Mesenchymal stem cell (in vitro differentiated cells and primary cell): ENCODE measurements around the gene C1orf174.

Experiments used
- DNase-seq: peaks from one replicate; pipeline ENCODE4 v3.0.0-alpha.2; 2013
- H2AFZ ChIP-seq: one replicate; pipeline ENCODE4 v1.6.1; 2013; ENCODE audit warnings: low read depth, mild to moderate bottlenecking, control low read depth, inconsistent platforms, low read length, moderate library complexity
- H2AK5ac ChIP-seq: 2 replicates; pipeline ENCODE4 v1.6.1; 2013; ENCODE audit warnings: low read length, moderate library complexity, mild to moderate bottlenecking, inconsistent platforms; ENCODE audit not compliant: severe bottlenecking
- H2BK120ac ChIP-seq: one replicate; pipeline ENCODE4 v1.6.1; 2013; ENCODE audit warnings: low read depth, mild to moderate bottlenecking, inconsistent platforms, low read length, moderate library complexity
- H2BK12ac ChIP-seq, 2 experiments: one replicate each; pipeline ENCODE4 v1.6.1; 2013; ENCODE audit warnings: inconsistent platforms in 2 of 2, low read length in 2 of 2, mild to moderate bottlenecking in 2 of 2, moderate library complexity in 2 of 2, control low read depth in 1 of 2
- H2BK15ac ChIP-seq: one replicate; pipeline ENCODE4 v1.6.1; 2013; ENCODE audit warnings: mild to moderate bottlenecking, low read depth, inconsistent platforms; ENCODE audit not compliant: poor library complexity, severe bottlenecking
- H2BK5ac ChIP-seq: 2 replicates; pipeline ENCODE4 v1.6.1; 2013; ENCODE audit warnings: low read depth, mild to moderate bottlenecking, low read length, control low read depth, inconsistent platforms; ENCODE audit not compliant: poor library complexity, severe bottlenecking
- H3K14ac ChIP-seq, 2 experiments: one replicate each; pipeline ENCODE4 v1.6.1; 2013; ENCODE audit warnings: inconsistent platforms in 2 of 2, low read length in 2 of 2, control low read depth in 1 of 2, mild to moderate bottlenecking in 1 of 2, moderate library complexity in 1 of 2
- H3K18ac ChIP-seq, 2 experiments: one replicate each; pipeline ENCODE4 v1.6.1; 2013; ENCODE audit warnings: inconsistent platforms in 2 of 2, low read length in 2 of 2, control low read depth in 1 of 2, low read depth in 1 of 2, mild to moderate bottlenecking in 1 of 2
- H3K23ac ChIP-seq, 2 experiments: one replicate each; pipeline ENCODE4 v1.6.1; 2013; ENCODE audit warnings: inconsistent platforms in 2 of 2, low read length in 2 of 2, mild to moderate bottlenecking in 2 of 2, moderate library complexity in 2 of 2, control low read depth in 1 of 2
- H3K27ac ChIP-seq: 2 replicates; pipeline ENCODE4 v1.5.1; 2013; ENCODE audit warnings: mild to moderate bottlenecking, moderate library complexity, low read length, control low read depth, inconsistent platforms; ENCODE audit not compliant: poor library complexity, severe bottlenecking
- H3K27me3 ChIP-seq, 2 experiments: 2 replicates each; pipeline versions ENCODE4 v1.6.1 to v1.7.0; 2013; ENCODE audit warnings: low read length in 2 of 2, mild to moderate bottlenecking in 2 of 2, moderate library complexity in 2 of 2, control low read depth in 1 of 2, inconsistent platforms in 1 of 2; ENCODE audit not compliant: control insufficient read depth in 1 of 2, insufficient read depth in 1 of 2
- H3K36me3 ChIP-seq, 2 experiments: 2 replicates each; pipeline versions ENCODE4 v1.6.1 to v1.7.0; 2013; ENCODE audit warnings: low read length in 2 of 2, control low read depth in 1 of 2, inconsistent platforms in 1 of 2, low read depth in 1 of 2, mild to moderate bottlenecking in 1 of 2; ENCODE audit not compliant: insufficient read depth in 2 of 2, control insufficient read depth in 1 of 2
- H3K4ac ChIP-seq, 2 experiments: one replicate each; pipeline ENCODE4 v1.6.1; 2013; ENCODE audit warnings: inconsistent platforms in 2 of 2, low read length in 2 of 2, mild to moderate bottlenecking in 2 of 2, moderate library complexity in 2 of 2, control low read depth in 1 of 2, low read depth in 1 of 2
- H3K4me1 ChIP-seq: 2 replicates; pipeline ENCODE4 v1.6.1; 2013; ENCODE audit warnings: low read depth, low read length, control low read depth; ENCODE audit not compliant: control insufficient read depth, insufficient read depth
- H3K4me2 ChIP-seq: 2 replicates; pipeline ENCODE4 v1.6.1; 2013; ENCODE audit warnings: low read length, mild to moderate bottlenecking, inconsistent platforms; ENCODE audit not compliant: poor library complexity, severe bottlenecking
- H3K4me3 ChIP-seq, 2 experiments: 2 replicates each; pipeline versions ENCODE4 v1.5.1 to v1.7.0; 2013; ENCODE audit warnings: low read length in 2 of 2, mild to moderate bottlenecking in 2 of 2, control low read depth in 1 of 2, low read depth in 1 of 2; ENCODE audit not compliant: insufficient read depth in 1 of 2
- H3K79me1 ChIP-seq: replicated peaks from 2 replicates; pipeline ENCODE4 v1.6.1; 2013; ENCODE audit warnings: mild to moderate bottlenecking, control low read depth, low read length, inconsistent platforms; ENCODE audit not compliant: poor library complexity, severe bottlenecking
- H3K9ac ChIP-seq: 2 replicates; pipeline ENCODE4 v1.7.0; 2013; ENCODE audit warnings: mild to moderate bottlenecking, low read length, moderate library complexity
- H3K9me3 ChIP-seq: 2 replicates; pipeline ENCODE4 v1.7.0; 2013; ENCODE audit warnings: mild to moderate bottlenecking, low read length; ENCODE audit not compliant: control insufficient read depth
- H4K8ac ChIP-seq: one replicate; pipeline ENCODE4 v1.6.1; 2013; ENCODE audit warnings: inconsistent platforms, mild to moderate bottlenecking, low read length, moderate library complexity
- H4K91ac ChIP-seq: one replicate; pipeline ENCODE4 v1.6.1; 2013; ENCODE audit warnings: mild to moderate bottlenecking, low read length, inconsistent platforms
- WGBS: methylation state at CpG from one replicate; pipeline ENCODE4 v1.1.7; 2013; ENCODE audit warnings: mixed read lengths; 5-methylcytosine and 5-hydroxymethylcytosine counted together

Gene C1orf174

DNA sequence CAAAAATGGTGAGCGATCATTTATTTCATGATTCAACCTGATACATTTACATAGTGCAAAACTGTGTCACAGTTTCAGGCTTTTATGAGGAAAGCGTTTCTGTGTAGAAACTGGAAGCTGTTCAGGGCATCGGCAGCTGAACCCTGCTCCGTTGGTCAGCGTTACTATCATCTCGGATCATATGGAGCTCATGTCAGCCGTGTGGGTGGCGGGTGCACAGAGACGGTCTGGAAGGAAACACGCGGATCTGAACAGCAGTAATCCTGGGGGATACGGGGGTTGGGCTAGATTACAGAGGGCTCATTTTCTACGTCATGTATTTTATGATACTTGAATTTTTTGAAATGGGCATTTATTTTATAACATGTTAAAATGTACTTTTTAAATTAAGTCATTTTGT is 15.1 kb downstream of the C1orf174 start:
- Histone ChIP-seq H2BK120ac (no peak overlapping the region), H3K27me3 (no peaks in the 10 kb centered on the region), H2BK12ac (no peak overlapping the region), H3K4me3 (no peak overlapping the region), H3K14ac (no peak overlapping the region), H3K36me3 (peaks cover 52 to 56% of the 10 kb centered on the region in 2 experiments), H2AFZ (no peak overlapping the region), H2BK15ac (no peak overlapping the region), H2BK5ac (no peak overlapping the region), H4K8ac (no peak overlapping the region), H3K4ac (no peak overlapping the region), H3K4me2 (no peak overlapping the region), H3K27ac (no peak overlapping the region), H3K79me1 (peaks cover 16% of the 10 kb centered on the region), H3K9ac (no peak overlapping the region), H2AK5ac (no peak overlapping the region), H3K23ac (no peak overlapping the region), H3K4me1 (peaks cover 2% of the 10 kb centered on the region), H3K9me3 (no peaks in the 10 kb centered on the region), H4K91ac (no peak overlapping the region), H3K18ac (no peak overlapping the region)
- no peak for DNase-seq
- 95% methylated on average over 12 of the region's 13 CpGs for WGBS

DNA sequence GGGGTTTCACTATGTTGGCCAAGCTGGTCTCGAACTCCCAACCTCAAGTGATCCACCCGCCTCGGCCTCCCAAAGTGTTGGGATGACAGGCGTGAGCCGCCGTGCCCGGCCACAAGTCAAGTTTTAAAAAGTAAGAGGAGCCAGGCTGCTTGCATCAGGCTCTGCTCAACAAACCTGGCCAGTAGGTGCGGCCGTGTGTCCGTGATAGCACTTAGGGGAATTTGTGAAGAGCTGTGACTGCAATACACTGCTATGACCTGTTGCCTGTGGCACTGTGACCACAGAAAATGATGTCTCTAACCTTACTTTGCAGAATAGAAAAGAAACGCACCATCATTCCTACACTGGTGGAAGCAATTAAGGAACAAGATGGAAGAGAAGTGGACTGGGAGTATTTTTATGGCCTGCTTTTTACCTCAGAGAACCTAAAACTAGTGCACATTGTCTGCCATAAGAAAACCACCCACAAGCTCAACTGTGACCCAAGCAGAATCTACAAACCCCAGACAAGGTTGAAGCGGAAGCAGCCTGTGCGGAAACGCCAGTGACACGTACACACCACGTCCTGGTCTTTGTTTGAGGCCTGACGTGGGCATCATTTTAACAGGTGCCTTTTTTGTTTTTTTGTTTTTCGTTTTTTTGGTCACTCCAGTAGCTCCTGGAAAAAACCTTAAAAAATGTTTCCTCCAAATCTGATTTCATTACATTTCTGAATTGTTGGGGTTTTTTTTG is 16.7 kb downstream of the C1orf174 start:
- Histone ChIP-seq H4K91ac (no peak overlapping the region), H3K18ac (no peak overlapping the region), H3K4me1 (peaks cover 2% of the 10 kb centered on the region), H4K8ac (no peak overlapping the region), H3K79me1 (peaks cover 12% of the 10 kb centered on the region), H3K4me3 (no peak overlapping the region), H3K27me3 (no peaks in the 10 kb centered on the region), H3K9me3 (peaks cover 15% of the 10 kb centered on the region), H3K27ac (no peak overlapping the region), H3K4ac (no peak overlapping the region), H3K4me2 (no peak overlapping the region), H2AK5ac (no peak overlapping the region), H3K23ac (no peak overlapping the region), H2BK120ac (no peak overlapping the region), H2BK5ac (no peak overlapping the region), H2BK12ac (no peak overlapping the region), H3K14ac (no peak overlapping the region), H2BK15ac (no peak overlapping the region), H3K9ac (no peak overlapping the region), H3K36me3 (peaks cover 52 to 59% of the 10 kb centered on the region in 2 experiments), H2AFZ (no peak overlapping the region)
- no peak for DNase-seq
- WGBS: 96% methylated on average over 17 of the region's 18 CpGs

DNA sequence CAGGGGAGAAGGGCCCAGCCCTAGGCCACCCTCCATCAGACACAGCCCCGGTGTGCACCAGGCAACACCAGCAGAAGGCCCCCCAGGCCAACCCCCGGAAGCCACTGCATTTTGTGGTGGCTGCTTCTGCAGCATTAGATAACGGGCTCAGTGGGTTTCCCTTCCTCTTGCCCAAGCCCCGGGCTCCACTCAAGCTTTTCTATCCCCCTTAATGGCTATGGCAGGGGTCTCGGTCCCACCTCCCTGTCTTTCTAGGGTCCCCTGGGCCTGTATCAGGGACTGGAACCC is 18.9 kb downstream of the C1orf174 start:
- Histone ChIP-seq H3K27ac (no peak overlapping the region), H3K9me3 (peaks cover 15% of the 10 kb centered on the region), H2BK120ac (no peak overlapping the region), H2BK15ac (no peak overlapping the region), H2BK12ac (no peak overlapping the region), H2AK5ac (no peak overlapping the region), H3K4me3 (no peak overlapping the region), H4K91ac (no peak overlapping the region), H3K4me1 (no peaks in the 10 kb centered on the region), H2BK5ac (no peak overlapping the region), H3K9ac (no peak overlapping the region), H4K8ac (no peak overlapping the region), H3K23ac (no peak overlapping the region), H3K14ac (no peak overlapping the region), H3K79me1 (peaks cover 9% of the 10 kb centered on the region), H3K18ac (no peak overlapping the region), H3K4me2 (no peak overlapping the region), H2AFZ (no peak overlapping the region), H3K4ac (no peak overlapping the region), H3K36me3 (peaks cover 43 to 49% of the 10 kb centered on the region in 2 experiments), H3K27me3 (no peaks in the 10 kb centered on the region)
- WGBS: 92% methylated on average over 5 of the region's 5 CpGs
- no peak for DNase-seq

DNA sequence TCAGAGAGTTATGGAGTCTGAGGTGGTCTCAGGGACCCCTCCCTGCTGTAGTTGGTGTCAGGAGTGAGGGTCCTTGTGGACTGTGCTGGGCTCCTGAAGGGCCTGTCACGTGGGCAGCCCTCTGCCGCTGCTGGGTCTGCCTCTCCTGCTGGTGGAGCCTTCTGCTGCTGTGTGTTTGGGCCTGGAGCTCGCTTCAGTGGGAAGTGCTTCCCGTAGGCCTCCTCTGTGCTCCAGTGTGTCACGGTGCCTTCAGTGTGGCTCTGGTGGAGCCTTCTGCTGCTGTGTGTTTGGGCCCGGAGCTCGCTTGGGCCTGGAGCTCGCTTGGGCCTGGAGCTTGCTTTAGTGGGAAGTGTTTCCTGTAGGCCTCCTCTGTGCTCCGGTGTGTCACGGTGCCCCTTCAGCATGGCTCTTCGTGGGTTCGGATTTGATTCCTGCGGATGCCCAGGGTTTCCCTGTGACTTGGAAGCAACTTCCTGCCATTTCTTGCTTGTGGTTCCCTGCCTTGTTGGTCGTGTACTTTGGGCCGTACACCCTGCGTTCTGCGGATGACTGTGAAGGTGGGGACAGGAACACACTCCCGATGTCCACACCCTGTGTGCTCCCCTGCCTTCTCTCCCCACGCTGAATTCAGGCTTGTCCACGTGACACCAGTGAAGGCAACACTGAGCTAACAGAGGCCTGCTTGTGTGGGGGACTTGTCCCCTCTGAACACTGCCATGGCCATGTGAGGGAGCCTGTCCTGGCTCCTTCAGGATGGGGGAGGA is 19.5 kb downstream of the C1orf174 start:
- Histone ChIP-seq H2AFZ (no peak overlapping the region), H2BK120ac (no peak overlapping the region), H3K27ac (no peak overlapping the region), H3K18ac (no peak overlapping the region), H3K79me1 (peaks cover 9% of the 10 kb centered on the region), H3K9ac (no peak overlapping the region), H3K4me1 (no peaks in the 10 kb centered on the region), H3K23ac (no peak overlapping the region), H2AK5ac (no peak overlapping the region), H3K4ac (no peak overlapping the region), H2BK15ac (no peak overlapping the region), H3K4me3 (no peak overlapping the region), H4K91ac (no peak overlapping the region), H3K9me3 (peaks cover 15% of the 10 kb centered on the region), H3K27me3 (no peaks in the 10 kb centered on the region), H3K36me3 (peaks cover 38 to 50% of the 10 kb centered on the region in 2 experiments), H2BK5ac (no peak overlapping the region), H2BK12ac (no peak overlapping the region), H3K4me2 (no peak overlapping the region), H4K8ac (no peak overlapping the region), H3K14ac (no peak overlapping the region)
- DNase-seq: no peak
- WGBS: 96% methylated on average over 20 of the region's 20 CpGs
